D721Med (cell line): ENCODE results near the gene ADAM21.
A peak's percentile ranks its signal among the peaks of the same experiment; 100 is the strongest.
"Not testable (repeated sequence)": the region's sequence is repeated elsewhere in the genome, so short reads cannot be mapped to it uniquely, and the experiment has no call there.

Experiments
- DNase-seq: peaks from one replicate; pipeline ENCODE4 v3.0.0; 2011; ENCODE audit warnings: low spot score; ENCODE audit not compliant: insufficient read length
- FAIRE-seq: peaks from 2 replicates; lab custom pipeline; 2011; peaks lifted over from hg19 to GRCh38; lab: Jason Lieb, UNC
- TF ChIP-seq, protein P1 (sequence below): IDR thresholded peaks from 2 replicates; pipeline ENCODE4 v1.5.1; 2012; ENCODE audit warnings: mild to moderate bottlenecking, control low read depth; ENCODE audit not compliant: insufficient read depth; ENCODE audit errors: missing control alignments

The ADAM21 gene

DNA sequence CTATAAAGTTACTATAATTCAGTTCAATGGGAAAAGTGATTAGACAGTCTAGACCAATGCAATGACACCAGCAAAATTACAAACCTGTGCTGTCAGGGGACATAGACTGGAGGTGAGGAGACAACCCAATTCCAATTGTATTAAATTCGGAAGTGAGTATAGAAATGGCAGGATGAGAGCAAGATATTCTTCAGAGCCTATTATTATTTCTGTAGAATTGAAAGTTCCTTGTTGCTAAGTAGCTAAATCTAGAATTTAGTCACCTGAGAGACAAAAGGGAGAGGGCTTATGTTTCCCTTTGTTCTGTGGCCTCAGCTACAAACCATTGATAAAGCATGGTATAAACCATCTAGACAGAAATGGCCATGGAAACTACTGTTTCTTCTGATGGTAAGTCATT lies at the start of gene ADAM21:
Gene ADAM21, plus strand, starts transcription at position 301 of the 400 bp plus-strand sequence. CDS start 5,326 bp downstream, outside the sequence.
- FAIRE-seq (no peak), DNase-seq (no peak)
- TF ChIP-seq, protein P1, sequence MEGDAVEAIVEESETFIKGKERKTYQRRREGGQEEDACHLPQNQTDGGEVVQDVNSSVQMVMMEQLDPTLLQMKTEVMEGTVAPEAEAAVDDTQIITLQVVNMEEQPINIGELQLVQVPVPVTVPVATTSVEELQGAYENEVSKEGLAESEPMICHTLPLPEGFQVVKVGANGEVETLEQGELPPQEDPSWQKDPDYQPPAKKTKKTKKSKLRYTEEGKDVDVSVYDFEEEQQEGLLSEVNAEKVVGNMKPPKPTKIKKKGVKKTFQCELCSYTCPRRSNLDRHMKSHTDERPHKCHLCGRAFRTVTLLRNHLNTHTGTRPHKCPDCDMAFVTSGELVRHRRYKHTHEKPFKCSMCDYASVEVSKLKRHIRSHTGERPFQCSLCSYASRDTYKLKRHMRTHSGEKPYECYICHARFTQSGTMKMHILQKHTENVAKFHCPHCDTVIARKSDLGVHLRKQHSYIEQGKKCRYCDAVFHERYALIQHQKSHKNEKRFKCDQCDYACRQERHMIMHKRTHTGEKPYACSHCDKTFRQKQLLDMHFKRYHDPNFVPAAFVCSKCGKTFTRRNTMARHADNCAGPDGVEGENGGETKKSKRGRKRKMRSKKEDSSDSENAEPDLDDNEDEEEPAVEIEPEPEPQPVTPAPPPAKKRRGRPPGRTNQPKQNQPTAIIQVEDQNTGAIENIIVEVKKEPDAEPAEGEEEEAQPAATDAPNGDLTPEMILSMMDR: no peak

DNA sequence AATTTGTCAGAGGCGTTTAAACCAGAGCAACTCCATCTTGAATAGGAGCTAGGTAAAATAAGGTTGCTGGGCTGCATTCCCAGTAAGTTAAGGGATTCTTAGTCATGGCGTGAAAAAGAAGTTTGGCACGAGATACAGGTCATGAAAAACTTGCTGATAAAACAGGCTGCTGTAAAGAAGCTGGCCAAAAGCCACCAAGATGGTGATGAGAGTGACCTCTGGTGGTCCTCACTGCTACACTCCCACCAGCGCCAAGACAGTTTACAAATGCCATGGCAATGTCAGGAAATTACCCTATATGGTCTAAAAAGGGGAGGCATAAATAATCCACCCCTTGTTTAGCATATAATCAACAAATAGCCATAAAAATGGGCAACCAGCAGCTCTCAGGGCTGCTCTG lies 48.6 kb upstream of the ADAM21 start:
- DNase-seq, FAIRE-seq: not testable (repeated sequence)
- TF ChIP-seq, protein P1: peak; percentile 19

DNA sequence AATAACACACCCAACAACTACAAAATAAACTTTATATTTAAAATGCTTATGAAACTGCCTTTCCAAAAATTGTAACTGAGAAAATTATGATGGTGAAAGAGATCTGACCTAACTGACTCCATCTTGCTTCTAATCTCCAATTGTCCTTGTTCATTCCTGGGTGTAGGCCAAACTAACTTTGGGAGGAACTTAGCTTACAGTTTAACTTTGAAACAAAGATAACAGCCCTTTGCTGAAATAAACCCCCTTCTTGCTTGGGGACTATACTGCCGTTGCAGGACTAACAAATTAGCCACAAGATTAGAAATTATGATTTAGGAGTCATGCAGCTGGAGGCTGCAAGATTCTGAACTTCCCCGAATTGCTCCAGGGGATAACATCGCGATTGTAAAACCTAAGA lies 45.8 kb upstream of the ADAM21 start:
- FAIRE-seq, DNase-seq: not testable (repeated sequence)

DNA sequence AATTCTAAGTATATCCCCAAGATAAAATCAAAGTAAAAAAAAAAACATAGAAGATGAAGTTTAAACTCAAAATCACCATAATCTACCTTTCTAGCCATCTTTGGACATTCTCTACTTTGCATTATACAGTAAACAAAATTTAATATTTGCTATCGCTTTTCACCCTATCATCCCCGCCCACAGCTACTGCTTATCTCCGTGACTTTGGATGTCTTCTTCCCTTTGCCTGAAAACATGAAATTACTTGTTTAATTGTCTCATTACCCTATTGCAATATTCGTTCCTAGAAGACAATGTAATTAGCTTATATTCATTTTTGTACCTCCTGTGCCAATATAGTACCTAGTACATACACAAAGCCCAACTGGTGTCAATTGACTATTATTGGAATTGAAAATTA lies 44.4 kb upstream of the ADAM21 start:
- DNase-seq: no peak
- no peak for FAIRE-seq
- TF ChIP-seq, protein P1: no peak

DNA sequence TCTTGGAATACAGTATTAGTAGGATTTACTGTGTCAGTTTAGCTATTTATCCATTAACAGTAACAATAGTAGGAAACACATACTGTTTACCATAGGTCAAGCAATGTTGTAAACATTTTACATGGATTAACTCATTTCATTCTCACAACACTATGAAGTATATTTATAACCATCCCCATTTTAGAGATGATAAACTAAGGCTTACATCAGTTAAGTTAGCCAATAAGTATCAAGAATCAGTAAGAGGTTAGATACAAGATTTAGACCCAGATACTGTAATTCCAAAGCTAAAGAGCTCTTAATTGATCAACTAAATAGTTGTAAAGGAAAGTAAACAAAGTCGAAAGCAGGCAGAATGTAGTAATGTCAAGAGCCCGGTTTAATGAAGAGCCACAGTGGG lies 36.2 kb upstream of the ADAM21 start:
- FAIRE-seq: peak; percentile 81
- no peak for DNase-seq
- TF ChIP-seq, protein P1: no peak

DNA sequence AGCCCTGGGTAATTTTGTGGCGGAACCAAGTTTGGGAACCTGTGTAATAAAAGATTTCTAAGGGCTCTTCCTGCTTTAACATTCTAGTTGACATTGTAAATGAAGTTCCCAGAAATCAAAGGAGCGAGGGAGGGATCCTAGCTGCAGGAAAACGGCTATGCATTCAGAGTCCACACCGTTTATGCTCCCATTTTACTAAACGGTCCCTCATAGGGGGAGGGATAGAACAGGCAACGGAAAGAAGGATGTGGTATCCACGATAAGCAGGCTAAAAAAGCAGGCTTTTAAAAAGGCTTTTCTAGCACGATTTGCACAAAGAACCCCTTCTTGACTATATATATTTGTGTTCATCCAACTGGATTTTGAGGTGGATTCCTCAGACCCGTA lies 35.6 kb upstream of the ADAM21 start:
- DNase-seq (no peak), FAIRE-seq (no peak)
- TF ChIP-seq, protein P1: no peak

DNA sequence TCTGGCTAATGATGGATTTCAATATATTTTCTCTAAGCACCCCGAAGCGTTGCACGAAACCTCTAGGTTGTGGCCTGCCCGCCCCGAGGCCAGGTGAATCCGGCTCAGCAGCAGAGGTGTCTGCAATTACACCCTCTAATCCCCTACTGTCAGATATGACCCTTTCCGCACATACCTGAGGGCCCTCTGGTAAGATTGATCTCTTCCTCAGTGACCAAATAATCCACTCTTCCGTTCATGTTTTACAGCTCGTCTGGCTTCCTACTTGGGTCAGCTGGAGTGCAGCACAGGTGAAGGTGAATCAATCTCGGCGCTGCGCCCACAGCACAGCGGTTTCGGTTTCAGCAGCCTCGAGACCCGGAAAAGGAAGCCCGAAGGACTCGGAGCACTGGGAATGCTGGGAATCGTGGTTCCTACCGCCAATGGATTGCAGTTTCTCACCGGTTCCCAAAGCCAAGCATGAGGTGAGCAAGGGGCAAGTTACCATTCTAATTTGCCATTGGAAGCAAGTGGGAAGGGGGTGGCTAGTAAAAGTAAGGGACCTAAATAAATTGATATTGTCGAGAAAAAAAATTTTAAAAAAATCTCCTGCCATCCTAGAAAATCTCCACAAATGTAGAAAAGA lies 35.1 kb upstream of the ADAM21 start, which contains the start of gene SYNJ2BP:
Gene SYNJ2BP, minus strand, starts transcription at position 366 of the 625 bp plus-strand sequence. Its CDS starts 127 bp downstream, at position 239.
- FAIRE-seq (peak; percentile 11), DNase-seq (peak; percentile 56)
- TF ChIP-seq, protein P1: no peak

DNA sequence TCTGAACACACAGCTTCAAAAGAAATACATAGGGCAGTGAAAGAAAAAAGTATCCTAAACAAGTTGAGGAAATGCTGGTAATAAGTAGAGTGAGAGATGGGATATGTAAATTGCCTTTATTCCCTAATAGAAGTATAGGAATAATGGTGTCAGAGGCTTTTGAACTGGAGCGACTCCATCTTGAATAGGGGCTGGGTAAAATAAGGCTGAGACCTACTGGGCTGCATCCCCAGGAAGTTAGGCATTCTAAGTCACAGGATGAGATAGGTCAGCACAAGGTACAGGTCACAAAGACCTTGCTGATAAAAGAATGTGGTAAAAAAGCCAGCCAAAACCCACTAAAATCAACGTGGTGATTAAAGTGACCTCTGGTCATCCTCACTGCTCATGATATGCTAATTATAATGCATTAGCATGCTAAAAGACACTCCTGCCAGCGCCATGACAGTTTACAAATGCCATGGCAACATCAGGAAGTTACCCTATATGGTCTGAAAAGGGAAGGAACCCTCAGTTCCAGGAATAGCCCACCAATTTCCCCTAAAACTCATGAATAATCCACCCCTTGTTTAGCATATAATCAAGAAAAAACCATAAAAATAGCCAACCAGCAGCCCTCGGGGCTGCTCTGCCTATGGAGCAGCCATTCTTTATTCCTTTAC lies 32.6 kb upstream of the ADAM21 start:
- not testable (repeated sequence) for DNase-seq, FAIRE-seq
